Brain pericyte (primary cell): ENCODE results near the gene STX5.
"Not testable (repeated sequence)": the region's sequence is repeated elsewhere in the genome, so short reads cannot be mapped to it uniquely, and the experiment has no call there.

Source experiments
- DNase-seq: peaks from one replicate; pipeline ENCODE4 v3.0.0-alpha.2; 2012; ENCODE audit warnings: low read depth, low spot score

Gene STX5

GRCh38 chr11:62787005-62787759 is 44.7 kb downstream of the STX5 start, which contains the start of gene TMEM179B:
TSS of gene TMEM179B (plus strand) at chr11:62787402. CDS start at chr11:62787432, 30 bp downstream.
- peak; percentile 91 for DNase-seq

- peak; percentile 42 for DNase-seq
Observed at GRCh38 chr11:62786318-62787004, 45.4 kb downstream of the STX5 start.

- no peak for DNase-seq
Observed at GRCh38 chr11:62782753-62783152, 49.1 kb downstream of the STX5 start.

- DNase-seq, result no peak
Observed at GRCh38 chr11:62778441-62778840, 53.4 kb downstream of the STX5 start.

GRCh38 chr11:62777389-62777788 is 54.5 kb downstream of the STX5 start:
- no peak for DNase-seq

- DNase-seq, result no peak
Observed at GRCh38 chr11:62775646-62776045, 56.2 kb downstream of the STX5 start.

GRCh38 chr11:62774407-62774806 is 57.4 kb downstream of the STX5 start:
- DNase-seq, result no peak

- DNase-seq, result peak; percentile 78
Observed at GRCh38 chr11:62771144-62772021, 60.5 kb downstream of the STX5 start, which contains the start of gene TAF6L. TSS of gene TAF6L (plus strand) at chr11:62771396. CDS start at chr11:62775784, 4,388 bp downstream.

GRCh38 chr11:62770778-62771143 is 61.1 kb downstream of the STX5 start:
- peak; percentile 22 for DNase-seq

- DNase-seq, result not testable (repeated sequence)
Observed at GRCh38 chr11:62760867-62761227, 71.0 kb downstream of the STX5 start.

GRCh38 chr11:62757846-62758788 is 73.7 kb downstream of the STX5 start:
- DNase-seq, result no peak
